H9 (cell line): Measurements from ENCODE around the gene FCSK. TPM values are rescaled to one million over a fixed set of nuclear protein-coding genes. Genes with fewer than 3 reads are reported as not detected.
"Not testable (repeated sequence)": the region's sequence is repeated elsewhere in the genome, so short reads cannot be mapped to it uniquely, and the experiment has no call there.

Experiments used
- DNase-seq: peaks from one replicate; pipeline ENCODE4 v3.0.0-alpha.2; 2017
- H2AFZ ChIP-seq: one replicate; pipeline ENCODE4 v1.6.1; 2013; ENCODE audit warnings: mild to moderate bottlenecking, low read length, control low read depth, moderate library complexity
- H2AK5ac ChIP-seq: 2 replicates; pipeline ENCODE4 v1.6.1; 2013; ENCODE audit warnings: low read length, control low read depth, mixed read lengths; ENCODE audit not compliant: insufficient read length
- H2BK120ac ChIP-seq: one replicate; pipeline ENCODE4 v1.6.1; 2013; ENCODE audit warnings: low read depth, mild to moderate bottlenecking, low read length, control low read depth, inconsistent platforms; ENCODE audit not compliant: poor library complexity, severe bottlenecking
- H2BK12ac ChIP-seq: 2 replicates; pipeline ENCODE4 v1.6.1; 2013; ENCODE audit warnings: low read length, control low read depth, mixed read lengths, low read depth; ENCODE audit not compliant: insufficient read length
- H2BK15ac ChIP-seq: 2 replicates; pipeline ENCODE4 v1.6.1; 2013; ENCODE audit warnings: low read depth, low read length, control low read depth
- H2BK20ac ChIP-seq: one replicate; pipeline ENCODE4 v1.6.1; 2013; ENCODE audit warnings: low read depth, mild to moderate bottlenecking, low read length, control low read depth, inconsistent platforms; ENCODE audit not compliant: poor library complexity, severe bottlenecking
- H2BK5ac ChIP-seq: 2 replicates; pipeline ENCODE4 v1.6.1; 2013; ENCODE audit warnings: low read length, control low read depth, mixed read lengths; ENCODE audit not compliant: insufficient read length
- H3K14ac ChIP-seq: 2 replicates; pipeline ENCODE4 v1.6.1; 2013; ENCODE audit warnings: low read length, control low read depth; ENCODE audit not compliant: insufficient read depth
- H3K18ac ChIP-seq: 2 replicates; pipeline ENCODE4 v1.6.1; 2013; ENCODE audit warnings: low read depth, mild to moderate bottlenecking, mixed read lengths, low read length, control low read depth; ENCODE audit not compliant: insufficient read length
- H3K23ac ChIP-seq: 2 replicates; pipeline ENCODE4 v1.6.1; 2013; ENCODE audit warnings: low read length, control low read depth, mixed read lengths, low read depth; ENCODE audit not compliant: insufficient read length
- H3K23me2 ChIP-seq: 2 replicates; pipeline ENCODE4 v1.6.1; 2013; ENCODE audit warnings: low read depth, mild to moderate bottlenecking, mixed read lengths, low read length, control low read depth; ENCODE audit not compliant: insufficient read length, poor library complexity, severe bottlenecking
- H3K27ac ChIP-seq: 2 replicates; pipeline ENCODE4 v1.5.1; 2013; ENCODE audit warnings: low read length, control low read depth, mixed read lengths, low read depth; ENCODE audit not compliant: insufficient read length
- H3K27me3 ChIP-seq: 2 replicates; pipeline ENCODE4 v1.6.1; 2013; ENCODE audit warnings: low read length, control low read depth, inconsistent platforms; ENCODE audit not compliant: insufficient read depth
- H3K4ac ChIP-seq: 2 replicates; pipeline ENCODE4 v1.6.1; 2013; ENCODE audit warnings: low read depth, mild to moderate bottlenecking, control low read depth, inconsistent platforms, low read length, moderate library complexity
- H3K4me1 ChIP-seq: 2 replicates; pipeline ENCODE4 v1.6.1; 2013; ENCODE audit warnings: low read length, control low read depth, inconsistent platforms; ENCODE audit not compliant: insufficient read depth
- H3K4me2 ChIP-seq: 2 replicates; pipeline ENCODE4 v1.6.1; 2013; ENCODE audit warnings: low read length, control low read depth, mixed read lengths; ENCODE audit not compliant: insufficient read length, insufficient read depth
- H3K56ac ChIP-seq: 2 replicates; pipeline ENCODE4 v1.6.1; 2013; ENCODE audit warnings: low read depth, mild to moderate bottlenecking, mixed read lengths, low read length, control low read depth; ENCODE audit not compliant: insufficient read length
- H3K79me1 ChIP-seq: 2 replicates; pipeline ENCODE4 v1.6.1; 2013; ENCODE audit warnings: low read depth, mild to moderate bottlenecking, moderate library complexity, low read length, control low read depth, inconsistent platforms; ENCODE audit not compliant: insufficient read depth, poor library complexity, severe bottlenecking
- H3K79me2 ChIP-seq: 2 replicates; pipeline ENCODE4 v1.6.1; 2013; ENCODE audit warnings: low read length, control low read depth, inconsistent platforms; ENCODE audit not compliant: insufficient read depth
- H3K9ac ChIP-seq: 2 replicates; pipeline ENCODE4 v1.6.1; 2013; ENCODE audit warnings: low read length, control low read depth, mixed read lengths; ENCODE audit not compliant: insufficient read length; ENCODE audit errors: extremely low read depth
- H3K9me3 ChIP-seq: one replicate; pipeline ENCODE4 v1.6.1; 2013; ENCODE audit warnings: low read depth, low read length, inconsistent platforms; ENCODE audit not compliant: control insufficient read depth
- H3T11ph ChIP-seq: one replicate; pipeline ENCODE4 v1.6.1; 2013; ENCODE audit warnings: mild to moderate bottlenecking, low read length, control low read depth, inconsistent platforms
- H4K20me1 ChIP-seq: one replicate; pipeline ENCODE4 v1.6.1; 2013; ENCODE audit not compliant: control insufficient read depth, insufficient read length, insufficient read depth
- H4K5ac ChIP-seq: 2 replicates; pipeline ENCODE4 v1.6.1; 2013; ENCODE audit warnings: low read depth, mild to moderate bottlenecking, mixed read lengths, low read length, control low read depth; ENCODE audit not compliant: insufficient read length
- H4K8ac ChIP-seq: replicated peaks from 2 replicates; pipeline ENCODE4 v1.6.1; 2013; ENCODE audit warnings: low read length, control low read depth, mixed read lengths, low read depth; ENCODE audit not compliant: insufficient read length
- H4K91ac ChIP-seq: 2 replicates; pipeline ENCODE4 v1.6.1; 2013; ENCODE audit warnings: low read depth, mild to moderate bottlenecking, moderate library complexity, mixed read lengths, low read length, control low read depth; ENCODE audit not compliant: insufficient read length
- H3K27ac Mint-ChIP-seq, 3 experiments: 2 replicates in 2 of 3; 3 replicates in 1 of 3; pipeline ENCODE4 v1.8.0; 2020 to 2021; ENCODE audit warnings: mixed read lengths in 3 of 3, mild to moderate bottlenecking in 1 of 3, moderate library complexity in 1 of 3
- H3K27me3 Mint-ChIP-seq: 2 replicates; pipeline ENCODE4 v1.8.0; 2021; ENCODE audit warnings: low read depth, mild to moderate bottlenecking, moderate library complexity, mixed read lengths
- H3K36me3 Mint-ChIP-seq, 3 experiments: 2 replicates in 2 of 3; 3 replicates in 1 of 3; pipeline ENCODE4 v1.8.0; 2020 to 2021; ENCODE audit warnings: low read depth in 3 of 3, mixed read lengths in 3 of 3; ENCODE audit not compliant: insufficient read depth in 1 of 3
- H3K4me1 Mint-ChIP-seq, 2 experiments: 2 replicates each; pipeline ENCODE4 v1.8.0; 2020; ENCODE audit warnings: mixed read lengths in 2 of 2
- H3K4me3 Mint-ChIP-seq, 2 experiments: 2 replicates in 1 of 2; 3 replicates in 1 of 2; pipeline ENCODE4 v1.8.0; 2020 to 2021; ENCODE audit warnings: mild to moderate bottlenecking in 2 of 2, mixed read lengths in 2 of 2, moderate library complexity in 1 of 2
- H3K9me3 Mint-ChIP-seq, 2 experiments: 2 replicates in 1 of 2; 3 replicates in 1 of 2; pipeline ENCODE4 v1.8.0; 2020; ENCODE audit warnings: mild to moderate bottlenecking in 2 of 2, mixed read lengths in 2 of 2, moderate library complexity in 1 of 2
- WGBS: extraction: QIAGEN DNeasy Blood & Tissue Kit; methylation state at CpG from one replicate; pipeline ENCODE4 v1.1.7; 2013; ENCODE audit warnings: missing lambda C conversion rate, low lambda C conversion rate, mixed read lengths; ENCODE audit not compliant: insufficient read length; ENCODE audit errors: extremely low coverage; 5-methylcytosine and 5-hydroxymethylcytosine counted together
- total RNA-seq: library from RNA; stranded (reverse); gene quantifications from 2 replicates; pipeline ENCODE4 v1.2.1, GENCODE V29; 2021
- TF ChIP-seq, protein P1 (sequence below): fragments of 200-600 bp; sonication (generic); conservative IDR thresholded peaks from 3 replicates; pipeline ENCODE4 v1.8.0; 2021; ENCODE audit warnings: antibody characterized with exemption, mild to moderate bottlenecking

FCSK gene
- total RNA-seq, 1 experiment from 2014 or later: 6.5 TPM

- Histone ChIP-seq H3K23me2 (no peaks in the 10 kb centered on the region), H4K20me1 (no peaks in the 10 kb centered on the region)
- TF ChIP-seq, protein P1, sequence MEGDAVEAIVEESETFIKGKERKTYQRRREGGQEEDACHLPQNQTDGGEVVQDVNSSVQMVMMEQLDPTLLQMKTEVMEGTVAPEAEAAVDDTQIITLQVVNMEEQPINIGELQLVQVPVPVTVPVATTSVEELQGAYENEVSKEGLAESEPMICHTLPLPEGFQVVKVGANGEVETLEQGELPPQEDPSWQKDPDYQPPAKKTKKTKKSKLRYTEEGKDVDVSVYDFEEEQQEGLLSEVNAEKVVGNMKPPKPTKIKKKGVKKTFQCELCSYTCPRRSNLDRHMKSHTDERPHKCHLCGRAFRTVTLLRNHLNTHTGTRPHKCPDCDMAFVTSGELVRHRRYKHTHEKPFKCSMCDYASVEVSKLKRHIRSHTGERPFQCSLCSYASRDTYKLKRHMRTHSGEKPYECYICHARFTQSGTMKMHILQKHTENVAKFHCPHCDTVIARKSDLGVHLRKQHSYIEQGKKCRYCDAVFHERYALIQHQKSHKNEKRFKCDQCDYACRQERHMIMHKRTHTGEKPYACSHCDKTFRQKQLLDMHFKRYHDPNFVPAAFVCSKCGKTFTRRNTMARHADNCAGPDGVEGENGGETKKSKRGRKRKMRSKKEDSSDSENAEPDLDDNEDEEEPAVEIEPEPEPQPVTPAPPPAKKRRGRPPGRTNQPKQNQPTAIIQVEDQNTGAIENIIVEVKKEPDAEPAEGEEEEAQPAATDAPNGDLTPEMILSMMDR: no peak
Observed at GRCh38 chr16:70412385-70412784, 42.0 kb upstream of the FCSK start.

DNA sequence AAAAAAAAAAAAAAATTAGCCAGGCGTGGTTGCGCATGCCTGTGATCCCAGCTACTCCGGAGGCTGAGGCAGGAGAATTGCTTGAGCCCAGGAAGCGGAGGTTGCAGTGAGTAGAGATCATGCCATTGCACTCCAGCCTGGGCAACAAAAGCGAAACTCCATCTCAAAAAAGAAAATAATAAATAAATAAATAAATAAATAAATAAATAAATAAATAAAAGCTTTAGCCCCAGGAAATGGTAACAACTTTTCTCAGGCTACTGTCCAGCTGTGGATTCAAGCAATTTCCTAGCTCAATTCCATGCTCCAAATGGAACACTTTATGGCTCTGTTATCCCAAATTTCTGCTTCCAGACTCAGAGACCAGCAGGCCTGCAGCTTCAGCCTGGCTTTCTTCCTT lies 40.8 kb upstream of the FCSK start:
- H2BK5ac ChIP-seq, H3K9me3 Mint-ChIP-seq, H3K4me3 Mint-ChIP-seq, H3K18ac ChIP-seq, H4K8ac ChIP-seq, H3K23me2 ChIP-seq, H2BK120ac ChIP-seq, H4K5ac ChIP-seq, H3K79me2 ChIP-seq, H3K27me3 ChIP-seq, DNase-seq, H3K9ac ChIP-seq, H4K91ac ChIP-seq, H3K27ac ChIP-seq, H3T11ph ChIP-seq, H3K14ac ChIP-seq, H3K4me2 ChIP-seq, H3K23ac ChIP-seq, H3K56ac ChIP-seq, H2BK20ac ChIP-seq, H2BK12ac ChIP-seq, H3K4ac ChIP-seq, H3K27me3 Mint-ChIP-seq, H3K79me1 ChIP-seq, H3K9me3 ChIP-seq, H4K20me1 ChIP-seq, H3K4me1 ChIP-seq, H2BK15ac ChIP-seq, H2AK5ac ChIP-seq, H2AFZ ChIP-seq: not testable (repeated sequence)
- H3K36me3 Mint-ChIP-seq: peaks cover 2 to 20% (median 4%) of the 10 kb centered on the region in 3 experiments; a peak in 3 of 7 replicates
- H3K4me1 Mint-ChIP-seq: peaks cover 22 to 26% of the 10 kb centered on the region in 2 experiments
- WGBS: no CpG with 5 or more reads among the region's 5 CpGs
- 0 out of 7 replicates have a peak overlapping the region, but pooled peaks of 1 of the 3 experiments have one; percentile 39 for H3K27ac Mint-ChIP-seq

More at GRCh38 chr16:70412385-70412784, 42.0 kb upstream of the FCSK start:
- Mint-ChIP-seq H3K4me3 (no peak overlapping the region), H3K27ac (peak overlapping the region in 1 of 3 experiments; percentile 68; a peak in 2 of 7 replicates), H3K27me3 (no peaks in the 10 kb centered on the region), H3K9me3 (no peaks in the 10 kb centered on the region), H3K36me3 (peaks cover 2 to 20% (median 4%) of the 10 kb centered on the region in 3 experiments; a peak in 3 of 7 replicates), H3K4me1 (peaks cover 25 to 29% of the 10 kb centered on the region in 2 experiments)
- H3K18ac ChIP-seq: no peak overlapping the region
- H3K79me2 ChIP-seq: no peaks in the 10 kb centered on the region; the same call in 1 of the 2 replicates
- no peak overlapping the region for H2AK5ac ChIP-seq
- no peak overlapping the region for H3K4me2 ChIP-seq
- H3K56ac ChIP-seq: no peak overlapping the region
- no peak overlapping the region for H3K27ac ChIP-seq
- no peak overlapping the region for H2AFZ ChIP-seq
- H2BK20ac ChIP-seq: no peak overlapping the region
- no peak overlapping the region for H3K23ac ChIP-seq
- no peak overlapping the region for H4K5ac ChIP-seq
- H3K79me1 ChIP-seq: no peaks in the 10 kb centered on the region
- no peak overlapping the region for H2BK5ac ChIP-seq
- H3K9me3 ChIP-seq: no peaks in the 10 kb centered on the region
- no peak overlapping the region for H3K14ac ChIP-seq
- DNase-seq: no peak
- no peaks in the 10 kb centered on the region for H3K27me3 ChIP-seq
- H4K91ac ChIP-seq: no peak overlapping the region
- H3K4ac ChIP-seq: no peak overlapping the region
- peaks cover 13% of the 10 kb centered on the region; the same call in 1 of the 2 replicates for H3K4me1 ChIP-seq
- no peak overlapping the region for H4K8ac ChIP-seq
- no peak overlapping the region for H2BK120ac ChIP-seq
- WGBS: no CpG with 5 or more reads among the region's 8 CpGs
- H3T11ph ChIP-seq: no peak overlapping the region
- H2BK12ac ChIP-seq: no peak overlapping the region
- H2BK15ac ChIP-seq: no peak overlapping the region
- H3K9ac ChIP-seq: no peak overlapping the region
